Right ventricle myocardium superior (tissue), 1 donor: ENCODE data around the gene SEMA6D. TPM values are rescaled to one million over a fixed set of nuclear protein-coding genes. Genes with fewer than 3 reads are reported as not detected.

Experiments
- ATAC-seq: fragments of 200-7000 bp; cut with Tn5 transposase; one replicate; pipeline ENCODE4 v1.9.1; 2020; ENCODE audit warnings: mild to moderate bottlenecking; ENCODE audit not compliant: poor library complexity
- DNase-seq: peaks from one replicate; pipeline ENCODE4 v3.0.0-alpha.2; 2020
- intact Hi-C: fragments of 100-400 bp; cut with DNase I; formaldehyde crosslinking; loops from one replicate; pipeline ENCODE4 v1.11.2; 2022
- total RNA-seq: library from RNA; stranded (reverse); fragmentation: NEBNext Ultra II Directional; extraction: Animal tissue kit (Norgen Biotek cat#: 25700); gene quantifications from one replicate; pipeline ENCODE4 v1.2.1, GENCODE V29; 2021
- donor health status: DM: no; HTN: yes; CAD: no; lungs with severe emphysema.

Gene SEMA6D
- total RNA-seq, 1 donor from 2014 or later = 16.5 TPM

DNA sequence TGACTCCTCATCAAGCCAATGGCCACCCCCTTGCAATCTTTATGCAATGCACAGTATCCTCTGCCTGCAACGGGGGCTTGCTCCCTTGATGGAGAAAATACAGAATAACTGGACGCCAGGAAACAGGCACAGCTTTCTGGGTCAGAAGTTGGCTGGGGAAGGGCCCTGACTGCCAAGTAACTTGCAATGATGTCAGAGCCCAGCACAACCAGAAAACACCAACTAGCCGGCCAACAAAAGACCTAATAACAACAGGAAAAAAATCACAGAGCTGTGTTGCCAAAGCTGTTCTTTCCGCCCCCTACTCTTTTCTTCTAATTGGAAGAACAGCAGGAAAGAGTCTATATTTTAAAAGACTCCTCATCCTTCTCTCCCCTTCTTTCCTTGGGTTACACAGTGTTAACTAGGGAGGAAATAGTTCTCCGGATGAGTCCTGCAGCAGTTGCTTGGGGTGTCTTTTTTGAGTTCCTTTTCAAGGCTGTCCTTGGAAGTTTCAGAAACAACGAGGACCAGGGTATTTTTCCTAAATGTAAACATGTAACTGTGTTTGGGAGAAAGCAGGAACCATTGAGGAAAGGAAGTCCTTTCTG, 1.4 kb upstream of the SEMA6D start:
- intact Hi-C loops = loop anchor here (5.0 to 10.0 kb wide), 2 partner anchors 59 to 209 kb away; no protein-coding TSS in a partner anchor
- DNase-seq = peak; percentile 50

DNA sequence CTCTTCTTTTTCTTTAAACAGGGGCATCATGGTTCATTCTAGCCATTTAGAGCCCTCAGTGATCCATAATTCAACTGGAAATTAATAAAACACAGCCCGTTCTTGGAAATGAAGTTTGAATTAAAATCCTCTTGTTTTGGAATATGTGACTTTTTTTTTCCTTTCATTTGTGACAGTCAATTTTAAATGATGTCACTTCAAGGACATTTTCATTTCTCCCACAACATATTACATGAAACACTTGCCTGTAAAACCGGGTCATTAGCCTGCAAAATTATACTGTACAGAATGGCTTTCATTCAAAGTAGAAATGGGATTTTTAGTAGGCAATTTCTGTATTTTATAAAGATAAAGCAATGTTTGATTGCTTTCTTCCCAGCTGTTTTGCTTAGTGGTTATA, 789 bp upstream of the SEMA6D start:
- no peak for DNase-seq
- intact Hi-C loops = loop anchor here (5.0 to 10.0 kb wide), 2 partner anchors 58 to 209 kb away; no protein-coding TSS in a partner anchor
- ATAC-seq = no peak

More for the DNA sequence above, 1.4 kb upstream of the SEMA6D start:
- no peak for ATAC-seq

- ATAC-seq (peak; percentile 27), DNase-seq (no peak)
- intact Hi-C loops = loop anchor here (5.0 to 10.0 kb wide), 2 partner anchors 56 to 211 kb away; no protein-coding TSS in a partner anchor
Observed at GRCh38 chr15:47718497-47719437, 1.5 kb downstream of the SEMA6D start.

DNA sequence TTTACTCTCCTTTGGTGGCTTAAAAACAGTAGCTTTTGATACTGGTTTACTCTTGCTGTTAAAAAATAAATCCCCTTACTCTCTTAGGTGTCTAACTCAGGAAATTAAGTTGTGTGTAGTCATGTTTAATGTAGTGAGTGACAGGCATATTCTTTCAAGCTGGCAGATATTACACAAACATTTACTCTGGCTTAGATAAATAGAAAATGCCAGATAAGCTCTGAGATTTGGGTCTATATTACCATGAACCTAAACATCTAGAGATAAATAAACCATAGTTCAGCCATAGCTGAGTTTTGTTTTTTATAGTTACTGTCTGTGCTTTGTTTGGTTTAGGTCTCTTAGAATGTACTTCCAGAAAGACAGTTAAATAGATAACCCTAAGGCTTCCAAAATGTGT, 2.4 kb downstream of the SEMA6D start:
- intact Hi-C loops = loop anchor here (5.0 to 10.0 kb wide), 2 partner anchors 55 to 212 kb away; no protein-coding TSS in a partner anchor
- ATAC-seq (no peak), DNase-seq (no peak)

- DNase-seq = no peak
- ATAC-seq = no peak
- intact Hi-C loops = no loop called here
Observed at GRCh38 chr15:47720555-47720954, 3.2 kb downstream of the SEMA6D start.

- intact Hi-C loops = no loop called here
- ATAC-seq = no peak
- DNase-seq = no peak
Observed at GRCh38 chr15:47721676-47722075, 4.4 kb downstream of the SEMA6D start.

- intact Hi-C loops = no loop called here
- ATAC-seq = no peak
Observed at GRCh38 chr15:47724346-47724745, 7.0 kb downstream of the SEMA6D start.

DNA sequence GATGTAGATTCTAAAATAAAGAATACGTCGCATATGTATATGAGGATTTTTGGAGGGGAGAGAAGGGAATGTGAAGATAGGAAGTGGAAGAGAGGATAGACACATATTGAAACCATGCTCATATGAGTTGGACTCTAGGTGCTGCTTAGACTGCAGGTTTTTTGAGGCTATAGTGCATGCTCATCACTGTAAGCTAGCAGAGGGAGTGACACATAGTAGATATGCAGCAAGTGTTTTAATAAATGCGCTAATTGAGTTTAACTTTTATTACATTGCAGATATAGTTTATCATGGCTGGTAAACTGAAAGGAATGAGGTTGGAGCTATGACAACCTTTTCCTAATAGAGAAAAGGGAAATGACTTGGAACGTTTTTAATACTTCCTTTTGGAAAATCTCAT, 7.7 kb downstream of the SEMA6D start:
- ATAC-seq (no peak), DNase-seq (no peak)
- intact Hi-C loops = no loop called here

More at GRCh38 chr15:47724346-47724745, 7.0 kb downstream of the SEMA6D start:
- no peak for DNase-seq

GRCh38 chr15:47725906-47726305, 8.6 kb downstream of the SEMA6D start:
- intact Hi-C loops = no loop called here
- peak; percentile 93 for ATAC-seq
- DNase-seq = peak; percentile 61

- ATAC-seq = peak; percentile 88
- intact Hi-C loops = no loop called here
- DNase-seq = no peak
Observed at GRCh38 chr15:47726399-47726823, 9.1 kb downstream of the SEMA6D start.

DNA sequence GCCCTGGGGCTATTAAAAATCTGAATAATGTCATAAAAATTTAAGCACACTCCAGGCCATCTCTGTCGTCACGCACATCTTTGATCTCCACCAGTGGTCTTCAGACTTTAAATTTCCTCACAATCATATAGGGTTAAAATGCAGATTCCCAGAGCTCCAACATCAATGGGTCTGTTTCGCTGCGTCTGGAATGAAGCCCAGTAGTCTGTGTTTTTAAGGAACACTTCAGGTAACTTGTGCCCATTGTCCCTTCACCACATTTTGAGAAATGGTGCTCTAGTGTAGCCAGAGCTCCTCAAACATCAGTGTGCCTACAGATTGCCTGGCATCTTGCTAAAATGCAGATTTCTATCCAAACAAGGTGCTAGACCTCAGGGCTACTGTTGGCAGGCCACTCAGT, 9.8 kb downstream of the SEMA6D start:
- DNase-seq (no peak), ATAC-seq (no peak)
- intact Hi-C loops = no loop called here

DNA sequence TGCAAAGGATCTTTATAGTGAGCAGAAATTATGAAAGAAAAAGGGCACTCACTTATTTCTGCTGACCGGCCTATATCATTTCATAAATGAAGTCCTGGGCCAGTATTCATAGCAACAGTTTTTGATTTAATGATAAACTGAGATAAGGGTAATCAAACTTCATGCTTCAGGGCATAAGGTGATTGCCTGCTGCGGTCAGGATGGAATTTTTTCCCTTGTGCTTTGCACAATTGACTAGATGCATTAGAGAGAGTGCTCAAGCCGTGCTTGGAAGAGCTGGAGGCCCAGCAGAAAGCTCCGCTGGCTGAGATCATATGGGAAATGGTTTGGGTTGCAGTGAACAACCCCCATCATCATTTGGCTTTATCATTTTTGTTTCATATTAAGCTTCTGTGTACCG, 10.4 kb downstream of the SEMA6D start:
- intact Hi-C loops = no loop called here
- ATAC-seq = no peak
- no peak for DNase-seq

GRCh38 chr15:47728426-47728825, 11.1 kb downstream of the SEMA6D start:
- no peak for ATAC-seq
- intact Hi-C loops = no loop called here

GRCh38 chr15:47728886-47729285, 11.6 kb downstream of the SEMA6D start:
- intact Hi-C loops = no loop called here

More at GRCh38 chr15:47728426-47728825, 11.1 kb downstream of the SEMA6D start:
- no peak for DNase-seq

DNA sequence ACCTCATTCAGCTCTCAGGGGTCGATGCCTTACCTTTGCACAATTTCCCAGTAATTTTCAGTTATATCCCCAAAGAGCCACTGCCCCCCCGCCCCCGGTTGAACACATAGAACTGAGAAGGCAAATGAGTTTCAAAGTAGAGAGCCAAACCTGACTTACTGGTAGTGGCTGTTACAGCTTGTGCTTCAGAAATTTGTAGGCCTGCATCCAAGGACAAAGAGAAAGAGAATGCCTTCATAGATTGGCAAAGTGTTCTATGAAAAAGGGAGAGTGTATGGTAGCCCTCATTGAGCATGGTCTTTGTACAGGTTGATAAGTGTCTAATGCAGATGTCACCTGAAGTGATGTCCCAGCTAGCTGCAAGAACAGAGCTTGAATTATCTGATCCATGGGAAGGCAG, 13.9 kb downstream of the SEMA6D start:
- intact Hi-C loops = no loop called here
- ATAC-seq = peak; percentile 52
- no peak for DNase-seq

More at GRCh38 chr15:47728886-47729285, 11.6 kb downstream of the SEMA6D start:
- ATAC-seq (no peak), DNase-seq (no peak)

GRCh38 chr15:47732248-47732647, 14.9 kb downstream of the SEMA6D start:
- ATAC-seq (no peak), DNase-seq (no peak)
- intact Hi-C loops = no loop called here

DNA sequence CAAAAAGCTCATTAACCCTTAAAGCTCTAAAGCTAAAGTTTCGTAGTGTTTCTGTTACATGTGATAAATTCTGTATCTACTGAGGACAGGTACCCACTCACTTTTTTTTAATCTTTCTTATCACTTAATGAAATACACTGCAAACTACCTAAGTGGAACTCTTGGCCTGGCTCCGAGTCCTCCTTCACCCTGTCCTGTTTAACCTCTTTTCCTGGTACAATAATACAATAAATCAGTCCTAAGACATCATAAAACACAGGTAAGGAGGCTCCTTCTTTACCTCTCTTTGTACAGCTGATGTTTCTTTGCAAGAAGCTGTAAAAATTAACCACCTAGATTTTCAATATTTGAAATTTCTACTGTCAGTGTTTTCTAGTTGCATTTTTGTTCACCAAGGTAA, 15.8 kb downstream of the SEMA6D start:
- intact Hi-C loops = no loop called here
- DNase-seq (no peak), ATAC-seq (no peak)

- ATAC-seq (no peak), DNase-seq (no peak)
- intact Hi-C loops = no loop called here
Observed at GRCh38 chr15:47736143-47736786, 19.0 kb downstream of the SEMA6D start.

DNA sequence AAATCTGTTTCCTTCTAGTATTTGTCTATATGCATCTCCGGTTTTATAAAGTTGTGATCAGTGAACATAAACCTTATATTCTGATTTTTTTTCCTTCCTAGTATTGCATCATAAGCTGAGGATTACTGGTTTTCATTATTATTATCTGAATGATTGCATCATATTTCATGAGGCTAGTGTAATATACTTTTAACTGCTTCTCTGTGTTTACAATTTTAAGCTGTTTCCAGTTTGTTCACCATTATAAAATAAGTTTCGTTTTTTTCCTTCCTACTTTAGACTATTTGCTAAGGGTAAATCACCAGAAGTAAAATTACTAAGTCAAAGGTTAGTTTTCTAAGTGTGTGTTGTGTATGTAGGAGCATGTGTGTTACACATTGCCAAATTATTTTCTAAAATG, 20.2 kb downstream of the SEMA6D start:
- intact Hi-C loops = no loop called here
- ATAC-seq (no peak), DNase-seq (no peak)
